Measurements from ENCODE around the gene LOXHD1. TPM values are rescaled to one million over a fixed set of nuclear protein-coding genes. Genes with fewer than 3 reads are reported as not detected.
A peak's percentile ranks its signal among the peaks of the same experiment; 100 is the strongest.

The LOXHD1 gene
- total RNA-seq, 1 donor from 2014 or later, result not detected

- H3K27ac ChIP-seq, result no peak overlapping the region
- peak in 1 of 2 donors; percentile 82 for DNase-seq (ENCODE audit: extremely low spot score in 2 of 2)
- intact Hi-C loops (cut with DNase I), result no loop called here
- H3K27me3 ChIP-seq, result no peaks in the 10 kb centered on the region
- no peaks in the 10 kb centered on the region for H3K9me3 ChIP-seq
- H3K4me1 ChIP-seq, result peaks cover 7% of the 10 kb centered on the region
- H3K4me3 ChIP-seq, result no peak overlapping the region
- no peaks in the 10 kb centered on the region for H3K36me3 ChIP-seq
- no peak for TF ChIP-seq POLR2AphosphoS5 (IDR thresholded peaks at IDR 0.05; ENCODE audit: insufficient read depth in 1 of 2, low read depth in 1 of 2)
- TF ChIP-seq, protein P1, sequence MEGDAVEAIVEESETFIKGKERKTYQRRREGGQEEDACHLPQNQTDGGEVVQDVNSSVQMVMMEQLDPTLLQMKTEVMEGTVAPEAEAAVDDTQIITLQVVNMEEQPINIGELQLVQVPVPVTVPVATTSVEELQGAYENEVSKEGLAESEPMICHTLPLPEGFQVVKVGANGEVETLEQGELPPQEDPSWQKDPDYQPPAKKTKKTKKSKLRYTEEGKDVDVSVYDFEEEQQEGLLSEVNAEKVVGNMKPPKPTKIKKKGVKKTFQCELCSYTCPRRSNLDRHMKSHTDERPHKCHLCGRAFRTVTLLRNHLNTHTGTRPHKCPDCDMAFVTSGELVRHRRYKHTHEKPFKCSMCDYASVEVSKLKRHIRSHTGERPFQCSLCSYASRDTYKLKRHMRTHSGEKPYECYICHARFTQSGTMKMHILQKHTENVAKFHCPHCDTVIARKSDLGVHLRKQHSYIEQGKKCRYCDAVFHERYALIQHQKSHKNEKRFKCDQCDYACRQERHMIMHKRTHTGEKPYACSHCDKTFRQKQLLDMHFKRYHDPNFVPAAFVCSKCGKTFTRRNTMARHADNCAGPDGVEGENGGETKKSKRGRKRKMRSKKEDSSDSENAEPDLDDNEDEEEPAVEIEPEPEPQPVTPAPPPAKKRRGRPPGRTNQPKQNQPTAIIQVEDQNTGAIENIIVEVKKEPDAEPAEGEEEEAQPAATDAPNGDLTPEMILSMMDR (IDR thresholded peaks at IDR 0.05), result no peak
- TF ChIP-seq POLR2A (IDR thresholded peaks at IDR 0.05), result no peak
Observed at GRCh38 chr18:46623541-46623940, 33.5 kb downstream of the LOXHD1 start.

- TF ChIP-seq POLR2AphosphoS5 (IDR thresholded peaks at IDR 0.05; ENCODE audit: insufficient read depth in 1 of 2, low read depth in 1 of 2) (no peak), POLR2A (IDR thresholded peaks at IDR 0.05) (no peak)
- TF ChIP-seq, protein P1 (IDR thresholded peaks at IDR 0.05), result no peak
- peak in 1 of 2 donors; percentile 22 for DNase-seq (ENCODE audit: extremely low spot score in 2 of 2)
- Histone ChIP-seq H3K9me3 (no peaks in the 10 kb centered on the region), H3K4me3 (no peak overlapping the region), H3K4me1 (peaks cover 7% of the 10 kb centered on the region), H3K27me3 (no peaks in the 10 kb centered on the region), H3K36me3 (no peaks in the 10 kb centered on the region), H3K27ac (no peak overlapping the region)
- intact Hi-C loops (cut with DNase I), result no loop called here
Observed at GRCh38 chr18:46622999-46623398, 34.0 kb downstream of the LOXHD1 start.

DNA sequence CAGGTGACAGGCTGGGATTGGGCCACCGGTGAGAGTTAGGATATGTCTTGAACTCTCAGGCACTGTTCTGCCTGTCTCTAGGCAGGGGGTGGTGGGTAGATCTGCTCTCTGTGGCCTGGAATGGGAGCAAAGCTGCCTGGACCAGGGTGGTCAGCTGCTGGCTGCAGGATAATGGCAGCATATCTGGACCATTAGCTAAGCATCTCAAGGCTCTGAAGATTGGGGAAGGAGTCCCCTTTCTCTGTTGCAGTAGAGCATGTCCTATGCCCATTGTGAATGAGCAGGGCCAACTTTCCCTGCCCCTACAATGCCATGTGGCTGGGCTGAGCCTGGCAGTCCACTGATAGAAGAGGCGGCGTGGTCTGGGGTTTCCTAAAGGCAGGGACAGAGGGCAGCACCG lies 34.6 kb downstream of the LOXHD1 start:
- intact Hi-C loops (cut with DNase I), result no loop called here
- H3K9me3 ChIP-seq, result no peaks in the 10 kb centered on the region
- peaks cover 7% of the 10 kb centered on the region for H3K4me1 ChIP-seq
- TF ChIP-seq POLR2A (IDR thresholded peaks at IDR 0.05) (no peak), POLR2AphosphoS5 (IDR thresholded peaks at IDR 0.05; ENCODE audit: insufficient read depth in 1 of 2, low read depth in 1 of 2) (no peak)
- TF ChIP-seq, protein P1 (IDR thresholded peaks at IDR 0.05), result no peak
- H3K27me3 ChIP-seq, result no peaks in the 10 kb centered on the region
- no peak for DNase-seq (ENCODE audit: extremely low spot score in 2 of 2)
- no peak overlapping the region for H3K27ac ChIP-seq
- H3K4me3 ChIP-seq, result no peak overlapping the region
- H3K36me3 ChIP-seq, result no peaks in the 10 kb centered on the region

GRCh38 chr18:46621871-46622270 lies 35.1 kb downstream of the LOXHD1 start:
- TF ChIP-seq, protein P1 (IDR thresholded peaks at IDR 0.05), result no peak
- TF ChIP-seq POLR2AphosphoS5 (IDR thresholded peaks at IDR 0.05; ENCODE audit: insufficient read depth in 1 of 2, low read depth in 1 of 2), result no peak
- TF ChIP-seq POLR2A (IDR thresholded peaks at IDR 0.05), result no peak
- no peaks in the 10 kb centered on the region for H3K36me3 ChIP-seq
- H3K4me1 ChIP-seq, result peaks cover 7% of the 10 kb centered on the region
- no peaks in the 10 kb centered on the region for H3K27me3 ChIP-seq
- H3K27ac ChIP-seq, result no peak overlapping the region
- DNase-seq (ENCODE audit: extremely low spot score in 2 of 2), result peak in 1 of 2 donors; percentile 62
- no peaks in the 10 kb centered on the region for H3K9me3 ChIP-seq
- H3K4me3 ChIP-seq, result no peak overlapping the region
- intact Hi-C loops (cut with DNase I), result no loop called here

DNA sequence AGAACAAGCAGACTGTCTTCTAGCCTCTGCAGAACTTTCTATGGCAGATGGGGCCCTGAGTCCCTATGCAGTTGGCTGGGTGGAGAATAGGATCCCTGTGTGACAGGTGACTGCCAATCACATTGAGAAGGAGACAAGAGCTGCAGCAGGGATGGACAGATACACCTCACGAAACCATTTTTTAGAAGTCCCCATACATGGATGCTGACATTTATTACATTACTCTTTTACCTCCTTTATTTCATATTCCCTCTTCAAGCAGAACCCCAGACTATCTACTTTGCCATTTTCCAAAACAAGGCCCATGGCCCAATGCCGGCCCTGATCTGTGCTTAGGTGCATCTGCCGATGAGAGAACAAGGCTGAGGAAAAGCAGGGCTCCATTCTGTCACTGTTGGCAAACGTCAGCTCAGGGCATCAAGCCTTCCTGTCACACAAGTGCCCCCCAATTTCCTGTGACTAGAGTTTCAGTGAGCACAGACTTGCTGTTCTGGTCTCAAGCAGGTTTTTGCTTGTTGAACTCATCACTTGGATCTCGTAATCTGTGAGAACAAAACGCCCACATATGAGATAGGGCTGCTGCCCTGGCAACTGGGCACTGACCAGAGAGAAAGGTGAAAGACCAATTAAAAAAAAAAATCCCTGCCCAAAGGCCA lies 35.8 kb downstream of the LOXHD1 start:
- Histone ChIP-seq H3K27ac (no peak overlapping the region), H3K4me1 (peaks cover 7% of the 10 kb centered on the region), H3K4me3 (no peak overlapping the region), H3K36me3 (no peaks in the 10 kb centered on the region), H3K27me3 (no peaks in the 10 kb centered on the region), H3K9me3 (no peaks in the 10 kb centered on the region)
- TF ChIP-seq POLR2A (IDR thresholded peaks at IDR 0.05) (no peak), POLR2AphosphoS5 (IDR thresholded peaks at IDR 0.05; ENCODE audit: insufficient read depth in 1 of 2, low read depth in 1 of 2) (no peak)
- intact Hi-C loops (cut with DNase I), result no loop called here
- DNase-seq (ENCODE audit: extremely low spot score in 2 of 2), result peak in 1 of 2 donors; percentile 60

All from vagina (tissue), 2 donors.